NCI-H2081 (cell line): ENCODE measurements around the gene BRPF1.

ENCODE experiments used
- DNase-seq, 2 experiments: peaks; one replicate each; lab custom pipeline; 2025; lab: John Stamatoyannopoulos, UW

BRPF1 gene

GRCh38 chr3:9703736-9704346 lies 27.7 kb upstream of the BRPF1 start, which contains the start of gene CPNE9:
Gene CPNE9, plus strand, starts transcription at chr3:9703833. Its CDS starts 164 bp downstream, at chr3:9703997.
- DNase-seq = peak; percentile 24 to 37

DNA sequence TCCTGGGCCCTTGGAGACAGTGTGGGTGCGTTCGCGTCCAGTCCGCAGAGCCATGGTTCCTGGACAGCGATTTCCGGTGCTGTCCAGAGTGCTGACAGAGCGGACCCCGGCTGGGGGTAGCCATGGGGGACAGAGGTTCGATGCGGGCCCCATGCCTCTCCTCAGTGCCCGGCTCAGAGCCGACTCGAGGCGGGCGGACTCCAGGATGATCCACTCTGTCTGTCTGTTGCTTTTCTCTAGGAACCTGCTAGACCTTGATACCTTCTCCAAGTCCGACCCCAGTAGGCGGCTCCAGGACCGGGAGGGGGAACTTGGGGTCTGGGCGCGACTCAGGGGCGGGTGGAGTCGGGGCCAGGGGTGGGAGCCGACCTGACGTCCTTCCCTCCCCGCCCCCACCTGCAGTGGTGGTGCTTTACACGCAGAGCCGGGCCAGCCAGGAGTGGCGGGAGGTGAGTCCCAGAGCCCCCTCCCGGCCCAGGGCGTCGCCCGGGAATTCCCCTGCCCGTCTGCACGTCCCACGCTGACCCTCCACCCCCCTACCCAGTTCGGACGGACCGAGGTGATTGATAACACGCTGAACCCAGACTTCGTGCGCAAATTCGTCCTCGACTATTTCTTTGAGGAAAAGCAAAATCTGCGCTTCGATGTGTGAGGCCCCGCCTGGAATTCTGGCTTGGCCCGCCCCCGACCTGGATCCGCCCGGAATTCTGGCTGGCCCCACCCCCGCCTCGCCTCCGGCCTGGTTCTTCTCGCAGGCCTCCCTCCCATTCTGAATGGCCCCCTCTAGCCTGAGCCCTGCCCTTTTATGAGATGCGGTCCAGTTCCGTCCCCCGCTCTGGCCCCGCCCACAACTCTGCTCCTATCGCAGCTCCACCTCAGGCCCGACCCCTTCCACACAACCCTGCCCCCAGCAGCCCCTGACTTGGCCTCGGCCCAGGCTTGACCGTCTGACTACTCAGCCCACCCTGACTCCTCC lies 26.9 kb upstream of the BRPF1 start:
- peak; percentile 4 to 6 for DNase-seq

DNA sequence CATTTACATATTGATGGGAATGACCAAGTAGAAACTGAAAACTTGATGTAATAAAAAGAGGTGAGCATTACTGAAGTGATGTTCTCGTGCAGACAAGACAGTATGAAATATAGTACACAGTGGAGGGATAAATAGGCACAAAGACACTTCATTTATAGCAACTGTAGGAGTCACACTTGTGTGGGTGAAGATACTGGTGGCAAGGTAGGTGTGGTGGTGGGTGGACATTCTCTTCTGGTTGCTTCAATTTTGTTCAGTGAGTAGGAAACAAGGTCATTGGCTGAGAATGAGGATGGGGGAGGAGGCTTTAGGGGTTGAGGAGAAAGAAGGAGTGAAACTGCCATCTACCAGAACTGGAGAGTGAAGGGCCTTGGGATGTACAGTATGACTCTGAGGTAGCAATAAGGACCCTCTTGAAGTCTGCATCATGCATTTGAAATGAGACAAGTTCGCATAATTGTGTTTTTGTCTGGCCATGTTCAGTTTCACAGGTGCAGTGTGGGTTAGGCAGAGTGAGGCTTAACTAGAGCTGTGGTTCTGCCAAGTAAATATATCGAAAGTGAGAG lies 21.3 kb upstream of the BRPF1 start:
- no peak for DNase-seq

DNA sequence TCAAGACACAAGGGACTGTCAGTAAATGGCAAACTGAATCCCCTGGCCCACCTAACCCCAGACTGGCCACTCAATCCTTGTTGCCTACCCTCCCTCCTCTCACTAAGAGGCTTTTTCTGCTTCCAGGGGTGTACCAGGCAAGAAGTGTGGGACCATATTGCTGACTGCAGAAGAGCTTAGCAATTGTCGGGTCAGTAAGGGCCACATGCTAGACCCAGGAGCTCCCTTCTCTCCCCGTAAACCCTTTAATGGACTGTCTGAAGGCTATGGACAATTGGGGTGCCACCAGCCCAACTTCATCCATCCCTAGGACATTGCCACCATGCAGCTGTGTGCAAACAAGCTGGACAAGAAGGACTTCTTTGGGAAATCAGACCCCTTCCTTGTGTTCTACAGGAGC lies 19.1 kb upstream of the BRPF1 start:
- no peak for DNase-seq

- DNase-seq = no peak
Measured at GRCh38 chr3:9713142-9713541, 18.4 kb upstream of the BRPF1 start.

- DNase-seq = peak in 1 of 2 experiments; percentile 14
Measured at GRCh38 chr3:9715136-9715535, 16.4 kb upstream of the BRPF1 start.

DNA sequence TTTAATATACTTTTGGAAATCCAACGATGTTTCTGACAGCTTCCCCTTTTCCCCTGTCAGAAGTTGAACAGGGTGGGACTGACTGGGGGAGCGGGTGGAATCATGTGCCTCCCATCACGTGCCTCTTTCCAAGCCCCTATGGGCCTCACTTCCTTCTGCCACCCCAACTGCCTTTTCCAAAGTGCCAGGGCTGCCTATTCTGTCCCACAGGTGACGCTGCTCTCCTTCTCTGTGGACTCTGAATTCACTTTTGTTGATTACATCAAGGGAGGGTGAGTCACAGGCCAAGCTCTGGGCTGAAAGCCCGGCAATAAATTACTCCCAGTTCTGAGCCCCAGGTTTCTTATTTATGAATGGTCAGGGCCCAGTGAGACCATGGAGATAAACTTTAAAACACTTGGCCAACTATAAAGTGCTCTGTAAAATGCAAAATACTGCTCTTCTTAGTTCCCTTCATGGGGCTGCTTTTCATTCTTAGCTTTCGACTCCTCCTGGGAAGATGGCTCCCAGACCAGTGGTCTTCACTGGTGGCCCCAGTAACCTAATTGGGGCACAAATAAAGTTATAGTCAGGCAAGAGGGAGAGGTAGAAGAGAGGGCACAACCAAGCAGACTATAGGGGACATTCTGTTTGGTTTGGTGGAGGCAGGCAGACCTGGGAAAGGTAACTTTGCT lies 15.6 kb upstream of the BRPF1 start:
- no peak for DNase-seq

- no peak for DNase-seq
Measured at GRCh38 chr3:9716801-9717555, 14.6 kb upstream of the BRPF1 start.

DNA sequence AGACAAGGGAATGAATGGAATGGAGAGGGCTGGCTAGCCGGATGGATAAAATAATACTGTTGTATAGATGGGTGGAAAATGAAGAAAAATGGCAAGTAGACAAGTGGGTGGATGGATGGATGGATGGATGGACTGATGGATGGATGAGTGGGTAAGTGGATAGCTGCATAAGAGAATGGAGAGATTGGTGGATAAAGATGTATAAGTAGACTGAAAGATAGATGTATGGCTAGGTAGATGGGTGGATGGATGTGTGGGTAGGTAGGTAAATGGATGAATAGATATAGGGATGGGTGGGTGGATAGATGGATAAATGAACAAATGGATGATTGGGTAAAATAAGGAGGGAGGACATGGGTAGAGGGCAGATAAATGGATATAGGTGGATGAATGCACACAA lies 14.0 kb upstream of the BRPF1 start:
- DNase-seq = no peak

DNA sequence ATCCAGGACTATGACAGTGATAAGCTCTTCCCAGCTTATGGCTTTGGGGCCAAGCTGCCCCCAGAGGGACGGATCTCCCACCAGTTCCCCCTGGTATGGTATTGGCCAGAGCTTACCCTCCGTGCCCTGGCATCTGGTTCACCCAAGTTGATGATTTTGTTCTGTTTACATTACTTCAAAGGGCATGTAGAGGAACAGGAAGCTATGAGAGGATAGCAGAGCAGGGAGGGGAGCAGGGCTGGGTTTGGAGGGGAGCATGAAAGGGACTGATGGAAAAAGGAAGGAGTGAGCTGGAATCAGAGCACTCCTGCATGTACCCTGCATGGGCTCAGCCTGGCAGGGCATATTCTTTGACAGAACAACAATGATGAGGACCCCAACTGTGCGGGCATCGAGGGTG lies 13.4 kb upstream of the BRPF1 start:
- no peak for DNase-seq

- DNase-seq = no peak
Measured at GRCh38 chr3:9721015-9721699, 10.4 kb upstream of the BRPF1 start.

GRCh38 chr3:9721700-9722060 lies 9.9 kb upstream of the BRPF1 start:
- DNase-seq = no peak

GRCh38 chr3:9725775-9726515 lies 5.6 kb upstream of the BRPF1 start:
- DNase-seq = no peak

GRCh38 chr3:9727041-9727595 lies 4.4 kb upstream of the BRPF1 start:
- DNase-seq = no peak

GRCh38 chr3:9727743-9728142 lies 3.8 kb upstream of the BRPF1 start:
- no peak for DNase-seq

GRCh38 chr3:9729419-9729818 lies 2.1 kb upstream of the BRPF1 start:
- DNase-seq = no peak

GRCh38 chr3:9730657-9731205 lies 804 bp upstream of the BRPF1 start:
- peak; percentile 76 to 78 for DNase-seq

DNA sequence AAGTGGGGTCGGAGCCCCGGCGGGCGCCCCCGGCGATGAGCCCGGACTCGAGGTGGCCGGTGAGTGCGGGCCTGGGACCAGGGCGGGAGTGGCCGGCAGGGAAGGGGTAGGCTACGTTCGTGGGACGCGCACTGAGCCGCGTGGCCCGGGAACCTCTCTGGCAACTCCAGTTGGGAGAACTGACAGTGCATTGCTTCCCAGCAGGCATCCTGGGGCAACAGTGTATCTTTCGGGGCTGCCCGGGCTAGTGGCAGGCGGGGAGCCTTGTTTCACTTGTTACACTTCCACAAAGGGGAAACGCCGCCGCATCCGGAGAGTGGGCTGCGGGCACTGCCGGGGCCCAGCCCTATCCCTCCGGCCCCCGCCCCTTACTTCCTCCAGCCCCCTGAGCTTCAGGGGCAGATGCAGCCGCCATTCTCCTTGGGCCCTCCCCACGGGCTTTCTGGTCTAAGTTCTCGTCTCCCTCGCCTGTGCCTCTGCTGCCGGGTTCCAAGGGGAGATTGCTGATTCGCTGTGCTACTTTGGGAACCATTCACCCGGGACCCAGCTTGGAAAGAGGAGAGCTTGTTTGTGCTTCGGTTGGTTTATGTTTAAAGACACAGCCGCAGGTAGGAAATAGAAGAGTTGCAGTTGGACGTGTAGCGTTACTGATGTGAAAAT lies 675 bp downstream of the BRPF1 start:
- DNase-seq = no peak

- DNase-seq = no peak
Measured at GRCh38 chr3:9732740-9733115, 1.2 kb downstream of the BRPF1 start.
